Pancreas (tissue), 10 donors: ENCODE data around the gene DHX8. TPM values are rescaled to one million over a fixed set of nuclear protein-coding genes. Genes with fewer than 3 reads are reported as not detected.

Experiments used
- ATAC-seq, 4 donors: fragments of 200-7000 bp; cut with Tn5 transposase; one replicate each; pipeline versions ENCODE4 v1.8.0 to v1.9.1; 2020; ENCODE audit warnings: mild to moderate bottlenecking in 4 of 4, moderate library complexity in 4 of 4
- DNase-seq, 6 donors: peaks; one replicate each; pipeline ENCODE4 v3.0.0-alpha.2; 2020
- FAIRE-seq: peaks from 2 replicates; lab custom pipeline; 2012; peaks lifted over from hg19 to GRCh38; lab: Jason Lieb, UNC
- H3K27ac ChIP-seq, 4 donors: fragments of 200-600 bp; sonication (generic); 1 replicate in 3 of 4; 2 replicates in 1 of 4; pipeline versions ENCODE4 v1.5.0 to v1.8.0; 2020
- H3K27me3 ChIP-seq, 4 donors: fragments of 200-600 bp; one replicate each; pipeline ENCODE4 v1.8.0; 2021
- H3K36me3 ChIP-seq, 3 donors: fragments of 200-600 bp; sonication (generic) in 1 of 3; one replicate each; pipeline versions ENCODE4 v1.5.0 to v1.8.0; 2020 to 2021
- H3K4me1 ChIP-seq, 3 donors: fragments of 200-600 bp; one replicate each; pipeline ENCODE4 v1.8.0; 2021
- H3K4me3 ChIP-seq, 4 donors: fragments of 200-600 bp; sonication (generic) in 2 of 4; one replicate each; pipeline versions ENCODE4 v1.5.0 to v1.8.0; 2020 to 2021
- H3K9me3 ChIP-seq, 4 donors: fragments of 200-600 bp; one replicate each; pipeline ENCODE4 v1.8.0; 2021
- CTCF ChIP-seq, 4 donors: fragments of 200-600 bp; sonication (generic) in 3 of 4; IDR thresholded peaks; one replicate each; pipeline versions ENCODE4 v1.5.0 to v1.8.0; 2021; ENCODE audit warnings: antibody characterized with exemption in 4 of 4
- WGBS, 2 donors: extraction: QIAGEN DNeasy Blood & Tissue Kit; methylation state at CpG; one replicate each; pipeline ENCODE4 v1.1.7; 2013; 5-methylcytosine and 5-hydroxymethylcytosine counted together
- intact Hi-C, 3 donors: fragments of 100-400 bp; cut with DNase I; formaldehyde crosslinking; loops; one replicate each; pipeline versions ENCODE4 v1.11.1 to v1.14.2; 2022
- polyA plus RNA-seq, 2 donors: library from polyadenylated mRNA; stranded (reverse); fragments of 200-250 nt; gene quantifications; one replicate each; pipeline ENCODE4 v1.2.3, GENCODE V29; 2013
- total RNA-seq, 6 donors: library from RNA; stranded (reverse); fragmentation: NEBNext Ultra II Directional in 4 of 6; extraction: Animal tissue kit (Norgen Biotek cat#: 25700) in 4 of 6; gene quantifications; one replicate each; pipeline versions ENCODE4 v1.2.1 to v1.2.4, GENCODE V29; 2021 to 2023
- donor health status: healthy with polysubstance abuse.
- donor health status: DM: no; HTN: no; CAD: no; lungs with moderate emphysema.
- donor health status: DM: no; HTN: no; CAD: no.
- donor health status: control.
- donor health status: control.
- donor health status: Bipolar disorder and iron deficiency.
- donor health status: DM: yes; HTN: yes; CAD: no.
- donor health status: DM: no; HTN: no; CAD: no.
- donor health status: DM: no; HTN: no; CAD: no.
- donor health status: DM: yes; HTN: yes; CAD: no.

Gene DHX8
- total and polyA plus RNA-seq, 8 donors: 11.0 to 26.0 (median 16.6) TPM

- H3K36me3 ChIP-seq: no peaks in the 10 kb centered on the region
These were observed 75.0 kb downstream of the DHX8 start for GRCh38 chr17:43558805-43559160.

GRCh38 chr17:43559161-43559816 lies 75.5 kb downstream of the DHX8 start:
- Histone ChIP-seq H3K27me3 (no peaks in the 10 kb centered on the region), H3K4me3 (no peak overlapping the region), H3K27ac (no peak overlapping the region), H3K9me3 (no peaks in the 10 kb centered on the region), H3K36me3 (no peaks in the 10 kb centered on the region), H3K4me1 (no peaks in the 10 kb centered on the region)
- no peak for FAIRE-seq
- WGBS, 2 donors: 72% methylated on average over 7 of the region's 7 CpGs
- ATAC-seq: no peak
- no peak for DNase-seq
- intact Hi-C loops: no loop called here
- no peak for TF ChIP-seq CTCF (IDR thresholded peaks at IDR 0.05)

More at GRCh38 chr17:43558805-43559160, 75.0 kb downstream of the DHX8 start:
- no peaks in the 10 kb centered on the region for H3K9me3 ChIP-seq
- no peak for DNase-seq
- H3K27me3 ChIP-seq: no peaks in the 10 kb centered on the region
- H3K27ac ChIP-seq: no peak overlapping the region
- 83 to 92% methylated on average over 5 of the region's 5 CpGs for WGBS, 2 donors
- no peak for FAIRE-seq
- TF ChIP-seq CTCF (IDR thresholded peaks at IDR 0.05): no peak
- H3K4me3 ChIP-seq: no peak overlapping the region
- H3K4me1 ChIP-seq: no peaks in the 10 kb centered on the region
- no peak for ATAC-seq
- intact Hi-C loops: no loop called here

- 76 to 83% methylated on average over 7 of the region's 7 CpGs for WGBS, 2 donors
- no peak for ATAC-seq
These were observed 77.0 kb downstream of the DHX8 start for GRCh38 chr17:43560461-43561427.

GRCh38 chr17:43562679-43563599 lies 79.2 kb downstream of the DHX8 start:
- no peaks in the 10 kb centered on the region for H3K27me3 ChIP-seq
- ATAC-seq (no peak), FAIRE-seq (no peak), DNase-seq (no peak)
- H3K4me1 ChIP-seq: no peaks in the 10 kb centered on the region
- H3K36me3 ChIP-seq: no peaks in the 10 kb centered on the region
- no peak overlapping the region for H3K27ac ChIP-seq
- H3K9me3 ChIP-seq: no peaks in the 10 kb centered on the region
- TF ChIP-seq CTCF (IDR thresholded peaks at IDR 0.05): no peak
- intact Hi-C loops: loop anchor here in 1 of 3 donors (10.0 kb wide), 1 partner anchor 192 kb away; the partner anchor contains the start of gene SOST
- WGBS, 2 donors: 31% methylated on average over 19 of the region's 19 CpGs
- H3K4me3 ChIP-seq: no peak overlapping the region

More at GRCh38 chr17:43560461-43561427, 77.0 kb downstream of the DHX8 start:
- intact Hi-C loops: loop anchor here in 1 of 3 donors (10.0 kb wide), 1 partner anchor 194 kb away; the partner anchor contains the start of gene SOST
- Histone ChIP-seq H3K4me3 (no peak overlapping the region), H3K27me3 (no peaks in the 10 kb centered on the region), H3K4me1 (no peaks in the 10 kb centered on the region), H3K27ac (no peak overlapping the region), H3K9me3 (no peaks in the 10 kb centered on the region), H3K36me3 (no peaks in the 10 kb centered on the region)
- no peak for TF ChIP-seq CTCF (IDR thresholded peaks at IDR 0.05)
- DNase-seq (no peak), FAIRE-seq (no peak)
